Psoas muscle (tissue), 8 donors: Measurements from ENCODE around the gene CACNB4. TPM values are rescaled to one million over a fixed set of nuclear protein-coding genes. Genes with fewer than 3 reads are reported as not detected.
A peak's percentile ranks its signal among the peaks of the same experiment; 100 is the strongest.

Experiments
- ATAC-seq, 4 donors: fragments of 200-7000 bp; cut with Tn5 transposase; one replicate each; pipeline ENCODE4 v1.9.1; 2020; ENCODE audit warnings: moderate library complexity in 3 of 4, mild to moderate bottlenecking in 2 of 4
- DNase-seq, 2 donors: peaks; one replicate each; pipeline ENCODE4 v3.0.0-alpha.2; 2020
- H3K27ac ChIP-seq: fragments of 200-600 bp; one replicate; pipeline ENCODE4 v1.8.0; 2022
- H3K27me3 ChIP-seq, 3 donors: fragments of 200-600 bp in 1 of 3; one replicate each; pipeline versions ENCODE4 v1.6.1 to v1.8.0; 2013 to 2022; ENCODE audit warnings: low read length in 2 of 3, mild to moderate bottlenecking in 2 of 3, moderate library complexity in 1 of 3; ENCODE audit not compliant: insufficient read depth in 3 of 3
- H3K36me3 ChIP-seq, 2 donors: fragments of 200-600 bp in 1 of 2; one replicate each; pipeline versions ENCODE4 v1.6.1 to v1.8.0; 2013 to 2022; ENCODE audit warnings: low read depth in 1 of 2, mild to moderate bottlenecking in 1 of 2, moderate library complexity in 1 of 2; ENCODE audit not compliant: insufficient read depth in 1 of 2
- H3K4me1 ChIP-seq: fragments of 200-600 bp; one replicate; pipeline ENCODE4 v1.8.0; 2022
- H3K4me3 ChIP-seq: fragments of 200-600 bp; one replicate; pipeline ENCODE4 v1.8.0; 2022; ENCODE audit warnings: mild to moderate bottlenecking
- H3K9me3 ChIP-seq: fragments of 200-600 bp; one replicate; pipeline ENCODE4 v1.8.0; 2022
- CTCF ChIP-seq: fragments of 200-600 bp; IDR thresholded peaks from one replicate; pipeline ENCODE4 v1.8.0; 2022; ENCODE audit warnings: antibody characterized with exemption
- WGBS, 3 donors: extraction: QIAGEN DNeasy Blood & Tissue Kit; methylation state at CpG; one replicate each; pipeline versions ENCODE4 v1.1.6 to v1.1.7; 2013; 5-methylcytosine and 5-hydroxymethylcytosine counted together
- intact Hi-C, 2 donors: fragments of 100-400 bp; cut with DNase I; formaldehyde crosslinking; loops; one replicate each; pipeline versions ENCODE4 v1.11.0 to v1.14.2; 2022
- polyA plus RNA-seq, 3 donors: library from polyadenylated mRNA; stranded (reverse); fragments of 200-250 nt; gene quantifications; one replicate each; pipeline ENCODE4 v1.2.3, GENCODE V29; 2013
- total RNA-seq, 4 donors: library from RNA; stranded (reverse); fragmentation: NEBNext Ultra II Directional in 2 of 4; extraction: Animal tissue kit (Norgen Biotek cat#: 25700) in 2 of 4; gene quantifications; one replicate each; pipeline versions ENCODE4 v1.2.1 to v1.2.4, GENCODE V29; 2021 to 2023
- donor health status: healthy with polysubstance abuse.
- donor health status: DM: no; HTN: no; CAD: no; lungs with moderate emphysema.
- donor health status: Bipolar disorder and iron deficiency.
- donor health status: healthy.
- donor health status: DM: yes; HTN: yes; CAD: no.
- donor health status: DM: no; HTN: no; CAD: no.
- donor health status: DM: no; HTN: no; CAD: no.
- donor health status: DM: yes; HTN: yes; CAD: no.

The CACNB4 gene
- total and polyA plus RNA-seq, 7 donors: 0.10 to 1.1 (median 0.21) TPM

DNA sequence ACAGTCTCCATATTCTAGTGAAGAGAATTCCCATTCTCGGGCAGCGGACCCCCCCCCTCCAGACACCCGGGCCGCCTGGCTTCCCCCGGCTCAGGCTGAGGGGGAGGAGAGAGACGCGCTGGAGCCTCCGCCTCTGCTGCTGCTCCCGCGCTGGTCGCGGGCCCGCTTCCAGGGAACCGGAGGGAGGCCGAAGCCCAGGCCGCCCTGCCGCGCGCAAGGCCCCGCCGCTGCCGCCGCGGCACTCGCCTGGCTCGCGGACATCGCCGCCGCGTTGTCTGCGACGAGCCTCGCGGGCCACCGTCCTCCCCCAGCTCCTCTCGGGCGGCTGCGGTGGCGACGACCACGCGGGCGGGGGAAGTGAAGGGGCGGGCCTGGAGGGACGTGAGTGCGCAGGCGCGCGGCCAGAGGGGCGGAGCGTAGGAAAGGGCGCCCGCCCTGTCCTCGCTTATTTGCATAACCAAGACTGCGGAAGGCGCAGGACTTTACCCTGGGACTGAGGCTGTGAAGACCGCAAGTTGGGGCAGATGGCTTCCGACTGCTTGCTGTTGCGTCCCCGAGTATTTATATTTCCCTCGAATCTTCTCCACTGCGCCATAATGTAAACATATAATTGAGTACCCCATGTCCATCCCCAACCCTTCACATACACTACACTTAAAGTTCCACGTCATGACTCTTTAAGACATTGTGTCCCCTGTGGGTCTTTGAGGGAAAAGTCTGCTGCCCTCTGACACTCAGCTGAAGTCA, 270.5 kb downstream of the CACNB4 start, which contains the start of gene ARL5A:
Gene ARL5A, minus strand, starts transcription at position 279 of the 747 bp plus-strand sequence. Its CDS starts 245 bp downstream, at position 34.
- DNase-seq (peak; percentile 94 to 98), ATAC-seq (peak; percentile 93 to 98 (median 95))
- Histone ChIP-seq H3K9me3 (no peaks in the 10 kb centered on the region), H3K27me3 (no peaks in the 10 kb centered on the region), H3K4me3 (peak within 1 kb of the TSS; percentile 87), H3K27ac (peak within 1 kb of the TSS; percentile 93), H3K36me3 (no peaks in the 10 kb centered on the region), H3K4me1 (peaks cover 44% of the 10 kb centered on the region)
- intact Hi-C loops: loop anchor here (5.0 to 10.0 kb wide), 2 partner anchors 114 to 179 kb away; no protein-coding TSS in a partner anchor
- no peak for TF ChIP-seq CTCF
- 0 to 1% (median 1%) methylated on average over 36 to 64 of the region's 64 CpGs for WGBS, 3 donors

- Histone ChIP-seq H3K4me1 (peaks cover 51% of the 10 kb centered on the region), H3K4me3 (peak overlapping the region; percentile 87), H3K36me3 (no peaks in the 10 kb centered on the region), H3K9me3 (no peaks in the 10 kb centered on the region), H3K27ac (peak overlapping the region; percentile 93), H3K27me3 (no peaks in the 10 kb centered on the region)
- DNase-seq (no peak), ATAC-seq (peak; percentile 1 to 30 (median 14))
- no peak for TF ChIP-seq CTCF
- 1 to 2% (median 1%) methylated on average over 38 of the region's 38 CpGs for WGBS, 3 donors
- intact Hi-C loops: loop anchor here (5.0 to 10.0 kb wide), 2 partner anchors 113 to 180 kb away; no protein-coding TSS in a partner anchor
Observed at GRCh38 chr2:151827564-151828142, 271.2 kb downstream of the CACNB4 start.

- WGBS, 3 donors: 31 to 44% (median 32%) methylated on average over 6 of the region's 6 CpGs
Observed at GRCh38 chr2:151826737-151827157, 272.1 kb downstream of the CACNB4 start.

DNA sequence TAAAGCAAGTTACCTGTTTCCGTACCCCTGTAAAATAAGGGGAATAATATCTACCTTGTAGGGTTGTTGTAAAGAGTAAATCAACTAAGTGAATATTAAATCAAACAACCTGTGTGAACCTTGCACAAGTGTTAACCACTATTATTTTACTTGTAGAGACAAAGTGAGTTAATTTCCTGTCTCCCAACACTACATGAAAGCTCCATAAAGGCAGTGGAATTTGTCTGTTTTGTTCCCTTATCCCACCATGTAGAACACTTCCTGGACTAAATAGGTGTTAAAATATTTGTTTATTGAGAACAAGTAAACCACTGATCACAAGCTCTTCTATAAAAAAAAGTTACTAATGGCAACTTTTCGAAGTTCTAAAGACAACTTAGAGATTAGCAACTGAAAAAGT, 274.0 kb downstream of the CACNB4 start:
- Histone ChIP-seq H3K4me3 (no peak overlapping the region), H3K9me3 (no peaks in the 10 kb centered on the region), H3K36me3 (no peaks in the 10 kb centered on the region), H3K4me1 (peaks cover 64% of the 10 kb centered on the region), H3K27me3 (no peaks in the 10 kb centered on the region), H3K27ac (peak overlapping the region; percentile 93)
- WGBS, 3 donors: 68 to 76% (median 69%) methylated on average over 2 of the region's 2 CpGs
- DNase-seq (no peak), ATAC-seq (no peak)
- TF ChIP-seq CTCF: no peak
- intact Hi-C loops: loop anchor here (5.0 to 10.0 kb wide), 3 partner anchors 38 to 182 kb away; no protein-coding TSS in a partner anchor

More at GRCh38 chr2:151826737-151827157, 272.1 kb downstream of the CACNB4 start:
- no peak for DNase-seq
- peak in 2 of 4 donors; percentile 16 to 26 for ATAC-seq
- Histone ChIP-seq H3K36me3 (no peaks in the 10 kb centered on the region), H3K27ac (peak overlapping the region; percentile 93), H3K27me3 (no peaks in the 10 kb centered on the region), H3K9me3 (no peaks in the 10 kb centered on the region), H3K4me3 (peak overlapping the region; percentile 87), H3K4me1 (peaks cover 60% of the 10 kb centered on the region)
- intact Hi-C loops: loop anchor here (5.0 to 10.0 kb wide), 2 partner anchors 112 to 181 kb away; no protein-coding TSS in a partner anchor
- TF ChIP-seq CTCF: no peak
